ENCODE measurements around the gene REV1.
"Not testable (repeated sequence)": the region's sequence is repeated elsewhere in the genome, so short reads cannot be mapped to it uniquely, and the experiment has no call there.

Gene REV1

DNA sequence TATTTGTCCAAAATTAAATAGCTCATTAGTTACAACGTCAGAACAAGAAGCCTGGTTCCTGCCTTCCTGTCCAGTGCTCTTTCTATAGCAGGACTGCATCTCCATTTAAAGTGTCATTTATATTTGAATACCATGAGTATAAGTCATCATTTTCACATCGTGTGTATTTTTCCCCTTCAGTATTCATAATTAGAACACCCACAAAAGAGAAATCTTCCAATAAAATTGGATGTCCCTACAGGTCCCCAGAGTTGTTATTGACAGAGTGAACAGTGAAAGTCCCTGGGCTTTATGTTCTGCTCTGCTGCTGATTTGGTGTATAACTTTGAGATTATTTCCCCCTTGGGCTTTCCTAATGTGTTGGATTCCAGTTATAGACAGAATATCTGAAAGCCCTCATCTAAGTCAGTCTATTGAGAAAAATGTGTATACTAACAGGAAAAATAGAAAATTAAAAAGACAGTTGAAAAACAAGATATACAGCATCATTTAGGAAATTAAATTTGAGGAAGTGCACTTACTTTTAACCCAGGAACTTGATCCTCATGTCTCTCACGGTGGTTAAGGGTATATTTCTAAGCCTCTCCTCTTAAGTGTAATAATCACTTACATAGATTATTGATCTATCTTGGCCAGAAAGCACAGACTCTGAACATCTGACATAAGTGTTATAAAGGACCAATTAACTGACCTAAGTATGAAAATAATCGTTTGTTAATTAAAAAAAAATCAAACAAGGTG, 15.2 kb upstream of the REV1 start:
- H3K56ac ChIP-seq (ENCODE audit: low read length), result no peak overlapping the region
- no peaks in the 10 kb centered on the region for H3K79me2 ChIP-seq (ENCODE audit: control insufficient read depth, insufficient read depth, low read length)
- no peak overlapping the region for H3K18ac ChIP-seq (ENCODE audit: low read length)
- H2BK15ac ChIP-seq (replicated peaks; ENCODE audit: low read depth), result no peak overlapping the region
- no peak overlapping the region for H2BK120ac ChIP-seq (ENCODE audit: low read depth, low read length)
- H3K27ac ChIP-seq (ENCODE audit: low read depth, low read length), result no peak overlapping the region
- no peak overlapping the region for H4K5ac ChIP-seq (ENCODE audit: low read length)
- H3K9ac ChIP-seq (ENCODE audit: low read length), result no peak overlapping the region
- no peaks in the 10 kb centered on the region for H3K4me1 ChIP-seq (ENCODE audit: control insufficient read depth, low read depth, low read length)
- no peaks in the 10 kb centered on the region for H3K36me3 ChIP-seq (ENCODE audit: control insufficient read depth, insufficient read depth, low read length)
- H2AK5ac ChIP-seq (ENCODE audit: low read length), result no peak overlapping the region
- no peak overlapping the region for H2BK5ac ChIP-seq (ENCODE audit: low read length)
- no CpG with 5 or more reads among the region's 4 CpGs for WGBS (ENCODE audit: extremely low coverage, insufficient coverage, low lambda C conversion rate)
- no peaks in the 10 kb centered on the region for H3K79me1 ChIP-seq (ENCODE audit: low read length)
- H3K4ac ChIP-seq (ENCODE audit: low read depth, low read length), result no peak overlapping the region
- no peak overlapping the region for H3K4me2 ChIP-seq (ENCODE audit: low read length)
- no peak for DNase-seq
- no peak overlapping the region for H4K8ac ChIP-seq (ENCODE audit: low read depth, low read length)
- no peaks in the 10 kb centered on the region for H3K27me3 ChIP-seq (ENCODE audit: insufficient read depth, low read length, poor library complexity)
- H3K23ac ChIP-seq (ENCODE audit: low read length), result no peak overlapping the region
- H3K4me3 ChIP-seq (ENCODE audit: low read length), result no peak overlapping the region

DNA sequence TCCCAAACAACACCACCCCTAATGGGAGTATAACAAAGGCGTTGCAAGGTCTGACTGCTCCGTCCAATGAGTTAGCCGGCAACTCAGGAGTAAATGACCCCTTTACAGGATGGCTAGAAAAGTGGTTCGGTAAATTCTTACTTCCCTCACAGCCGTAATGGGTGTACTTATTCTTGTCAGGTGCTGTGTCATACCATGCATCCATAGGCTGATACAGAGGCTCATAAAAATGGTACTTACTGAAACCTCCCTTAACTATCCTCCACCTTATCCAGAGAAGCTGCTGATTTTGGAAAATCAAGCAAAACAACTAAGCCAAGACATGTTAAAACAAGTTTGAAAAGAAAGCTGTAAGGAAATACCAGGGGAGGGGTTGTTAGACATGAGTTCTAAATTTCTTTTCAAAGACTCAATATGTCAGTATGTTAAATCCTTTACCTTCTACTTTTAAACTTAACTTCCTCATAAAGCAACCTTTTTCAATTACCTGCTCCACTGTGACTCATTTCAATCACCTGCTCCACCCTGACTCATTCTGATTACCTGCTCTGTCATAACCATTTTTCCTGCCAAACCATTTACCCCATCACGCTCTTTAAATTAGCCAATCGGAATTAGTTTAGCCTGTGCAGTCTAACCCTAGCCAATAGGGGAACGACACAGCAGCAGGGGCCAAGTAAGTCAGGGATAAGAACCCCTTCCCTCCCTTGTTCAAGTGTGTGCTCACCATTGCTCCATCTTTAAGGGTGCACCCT, 14.0 kb upstream of the REV1 start:
- not testable (repeated sequence) for H3K9ac ChIP-seq (ENCODE audit: low read length); H3K4me1 ChIP-seq (ENCODE audit: control insufficient read depth, low read depth, low read length); H4K5ac ChIP-seq (ENCODE audit: low read length); H3K79me1 ChIP-seq (ENCODE audit: low read length); H3K36me3 ChIP-seq (ENCODE audit: control insufficient read depth, insufficient read depth, low read length); DNase-seq; H2BK120ac ChIP-seq (ENCODE audit: low read depth, low read length); H3K23ac ChIP-seq (ENCODE audit: low read length); H2BK15ac ChIP-seq (replicated peaks; ENCODE audit: low read depth); H4K8ac ChIP-seq (ENCODE audit: low read depth, low read length); H3K27me3 ChIP-seq (ENCODE audit: insufficient read depth, low read length, poor library complexity); H2BK5ac ChIP-seq (ENCODE audit: low read length); H3K79me2 ChIP-seq (ENCODE audit: control insufficient read depth, insufficient read depth, low read length); H3K4me2 ChIP-seq (ENCODE audit: low read length); H2AK5ac ChIP-seq (ENCODE audit: low read length); H3K27ac ChIP-seq (ENCODE audit: low read depth, low read length); H3K56ac ChIP-seq (ENCODE audit: low read length); H3K18ac ChIP-seq (ENCODE audit: low read length); H3K4me3 ChIP-seq (ENCODE audit: low read length); H3K4ac ChIP-seq (ENCODE audit: low read depth, low read length)
- no CpG with 5 or more reads among the region's 8 CpGs for WGBS (ENCODE audit: extremely low coverage, insufficient coverage, low lambda C conversion rate)

DNA sequence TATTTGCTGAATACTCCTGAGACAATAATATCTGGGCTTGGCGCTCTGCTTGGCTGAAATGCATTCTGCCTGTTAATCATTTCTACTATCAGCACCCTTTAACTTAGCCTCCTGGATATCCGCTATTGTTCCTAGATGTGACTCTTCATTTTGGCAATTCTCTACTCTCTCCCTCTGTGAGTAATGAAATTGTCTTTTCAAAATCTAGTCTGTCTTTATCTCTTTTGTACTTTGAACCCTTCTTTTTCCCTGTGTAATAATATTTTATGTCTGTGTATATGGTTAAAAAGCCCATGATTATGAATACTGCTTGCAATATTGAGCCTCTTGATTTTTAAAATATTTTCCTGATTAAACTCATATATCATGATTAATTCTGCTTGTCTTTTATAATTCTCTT, 6.2 kb upstream of the REV1 start:
- Histone ChIP-seq H3K27me3 (ENCODE audit: insufficient read depth, low read length, poor library complexity) (no peaks in the 10 kb centered on the region), H2BK15ac (replicated peaks; ENCODE audit: low read depth) (no peak overlapping the region), H3K4me2 (ENCODE audit: low read length) (no peak overlapping the region), H2BK120ac (ENCODE audit: low read depth, low read length) (no peak overlapping the region), H2BK5ac (ENCODE audit: low read length) (no peak overlapping the region), H3K4me1 (ENCODE audit: control insufficient read depth, low read depth, low read length) (peaks cover 6% of the 10 kb centered on the region), H3K79me2 (ENCODE audit: control insufficient read depth, insufficient read depth, low read length) (no peaks in the 10 kb centered on the region), H3K9ac (ENCODE audit: low read length) (no peak overlapping the region), H4K8ac (ENCODE audit: low read depth, low read length) (no peak overlapping the region), H4K5ac (ENCODE audit: low read length) (no peak overlapping the region), H3K79me1 (ENCODE audit: low read length) (no peaks in the 10 kb centered on the region), H3K4me3 (ENCODE audit: low read length) (no peak overlapping the region), H3K36me3 (ENCODE audit: control insufficient read depth, insufficient read depth, low read length) (no peaks in the 10 kb centered on the region), H2AK5ac (ENCODE audit: low read length) (no peak overlapping the region), H3K18ac (ENCODE audit: low read length) (no peak overlapping the region), H3K27ac (ENCODE audit: low read depth, low read length) (no peak overlapping the region), H3K4ac (ENCODE audit: low read depth, low read length) (no peak overlapping the region), H3K23ac (ENCODE audit: low read length) (no peak overlapping the region), H3K56ac (ENCODE audit: low read length) (no peak overlapping the region)
- no peak for DNase-seq
- WGBS (ENCODE audit: extremely low coverage, insufficient coverage, low lambda C conversion rate), result no CpG with 5 or more reads among the region's 2 CpGs

DNA sequence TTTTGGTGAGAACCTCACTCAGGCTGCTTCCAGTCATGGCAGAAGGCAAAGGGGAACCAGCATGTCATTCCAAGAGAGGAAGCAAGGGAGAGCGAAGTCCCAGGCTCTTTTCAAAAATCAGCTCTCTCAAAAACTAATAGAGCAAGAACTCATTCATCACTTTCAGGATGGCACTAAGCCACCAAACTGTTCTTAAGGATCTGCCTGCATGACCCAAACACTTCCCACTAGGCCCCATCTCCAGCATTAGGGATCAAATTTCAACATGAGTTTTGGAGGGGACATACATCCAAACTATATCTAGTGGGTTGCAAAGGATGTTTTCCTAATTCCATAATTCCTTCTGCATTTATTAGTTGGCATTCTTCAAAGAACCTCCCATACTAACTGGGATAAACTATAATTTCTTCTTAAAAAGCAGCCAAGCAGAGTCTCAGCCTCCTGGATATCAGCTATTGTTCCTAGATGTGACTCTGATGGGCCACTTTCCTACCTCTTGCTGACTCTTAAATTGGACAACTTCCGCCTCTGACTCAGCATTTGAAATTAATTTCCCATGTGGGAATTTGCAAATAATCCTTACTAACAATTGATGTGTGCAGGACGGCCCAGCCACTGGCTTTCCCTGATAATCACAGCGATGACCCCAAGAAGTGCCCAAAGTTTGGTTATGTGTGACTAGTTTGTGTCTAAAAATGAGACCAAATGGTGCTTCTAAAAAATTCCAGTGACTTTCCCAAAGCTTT, 5.5 kb upstream of the REV1 start:
- H4K8ac ChIP-seq (ENCODE audit: low read depth, low read length), result no peak overlapping the region
- H2BK15ac ChIP-seq (replicated peaks; ENCODE audit: low read depth), result no peak overlapping the region
- no peak overlapping the region for H2BK120ac ChIP-seq (ENCODE audit: low read depth, low read length)
- H3K23ac ChIP-seq (ENCODE audit: low read length), result no peak overlapping the region
- no CpG with 5 or more reads among the region's 4 CpGs for WGBS (ENCODE audit: extremely low coverage, insufficient coverage, low lambda C conversion rate)
- no peak for DNase-seq
- no peak overlapping the region for H3K4me3 ChIP-seq (ENCODE audit: low read length)
- no peaks in the 10 kb centered on the region for H3K36me3 ChIP-seq (ENCODE audit: control insufficient read depth, insufficient read depth, low read length)
- no peaks in the 10 kb centered on the region for H3K79me2 ChIP-seq (ENCODE audit: control insufficient read depth, insufficient read depth, low read length)
- no peaks in the 10 kb centered on the region for H3K79me1 ChIP-seq (ENCODE audit: low read length)
- H3K27ac ChIP-seq (ENCODE audit: low read depth, low read length), result no peak overlapping the region
- H2AK5ac ChIP-seq (ENCODE audit: low read length), result no peak overlapping the region
- H3K56ac ChIP-seq (ENCODE audit: low read length), result no peak overlapping the region
- no peak overlapping the region for H3K9ac ChIP-seq (ENCODE audit: low read length)
- no peak overlapping the region for H4K5ac ChIP-seq (ENCODE audit: low read length)
- H3K4ac ChIP-seq (ENCODE audit: low read depth, low read length), result no peak overlapping the region
- peaks cover 6% of the 10 kb centered on the region for H3K4me1 ChIP-seq (ENCODE audit: control insufficient read depth, low read depth, low read length)
- no peak overlapping the region for H2BK5ac ChIP-seq (ENCODE audit: low read length)
- H3K18ac ChIP-seq (ENCODE audit: low read length), result no peak overlapping the region
- H3K27me3 ChIP-seq (ENCODE audit: insufficient read depth, low read length, poor library complexity), result no peaks in the 10 kb centered on the region
- H3K4me2 ChIP-seq (ENCODE audit: low read length), result no peak overlapping the region

DNA sequence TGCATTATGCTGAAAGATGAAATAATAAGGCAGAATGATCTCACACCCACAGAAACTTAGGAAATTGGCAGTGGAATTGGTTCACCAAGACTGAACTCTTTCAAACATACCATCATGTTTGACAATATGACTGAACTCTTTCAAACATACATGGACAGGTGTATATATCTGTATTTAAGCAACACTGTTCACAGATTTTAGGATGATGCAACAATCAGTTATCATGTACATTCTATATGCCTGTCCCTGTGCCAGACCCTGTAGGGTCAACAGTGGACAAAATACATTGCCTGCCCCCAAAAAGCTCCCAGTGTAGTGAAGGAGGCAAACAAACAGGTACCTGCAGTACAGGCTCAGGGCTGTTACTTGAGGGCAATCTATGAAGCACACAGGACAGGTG, 2.9 kb upstream of the REV1 start:
- Histone ChIP-seq H3K27me3 (ENCODE audit: insufficient read depth, low read length, poor library complexity) (no peaks in the 10 kb centered on the region), H3K4me3 (ENCODE audit: low read length) (no peak overlapping the region), H3K4me1 (ENCODE audit: control insufficient read depth, low read depth, low read length) (peaks cover 3% of the 10 kb centered on the region), H2BK15ac (replicated peaks; ENCODE audit: low read depth) (no peak overlapping the region), H2AK5ac (ENCODE audit: low read length) (no peak overlapping the region), H3K36me3 (ENCODE audit: control insufficient read depth, insufficient read depth, low read length) (no peaks in the 10 kb centered on the region), H3K4me2 (ENCODE audit: low read length) (no peak overlapping the region), H3K18ac (ENCODE audit: low read length) (no peak overlapping the region), H3K23ac (ENCODE audit: low read length) (no peak overlapping the region), H3K79me1 (ENCODE audit: low read length) (peaks cover 8% of the 10 kb centered on the region), H3K27ac (ENCODE audit: low read depth, low read length) (no peak overlapping the region), H3K9ac (ENCODE audit: low read length) (no peak overlapping the region), H4K5ac (ENCODE audit: low read length) (no peak overlapping the region), H2BK5ac (ENCODE audit: low read length) (no peak overlapping the region), H3K79me2 (ENCODE audit: control insufficient read depth, insufficient read depth, low read length) (peaks cover 13% of the 10 kb centered on the region), H2BK120ac (ENCODE audit: low read depth, low read length) (no peak overlapping the region), H4K8ac (ENCODE audit: low read depth, low read length) (no peak overlapping the region), H3K4ac (ENCODE audit: low read depth, low read length) (no peak overlapping the region), H3K56ac (ENCODE audit: low read length) (no peak overlapping the region)
- no peak for DNase-seq
